HG02885 (cell line): ENCODE measurements around the gene COLEC12.

Source experiments
- ATAC-seq: cut with Tn5 transposase; IDR thresholded peaks from one replicate; pipeline ENCODE4 v1.9.1; 2021; ENCODE audit warnings: mild to moderate bottlenecking; ENCODE audit not compliant: unreplicated experiment, poor library complexity

COLEC12 gene

GRCh38 chr18:392928-393573, 107.5 kb downstream of the COLEC12 start:
- no peak for ATAC-seq

GRCh38 chr18:390741-391478, 109.6 kb downstream of the COLEC12 start:
- ATAC-seq: no peak

- ATAC-seq: peak; percentile 80
These were observed 110.7 kb downstream of the COLEC12 start for GRCh38 chr18:389658-390357.

GRCh38 chr18:388200-388599, 112.3 kb downstream of the COLEC12 start:
- no peak for ATAC-seq

GRCh38 chr18:386994-387393, 113.5 kb downstream of the COLEC12 start:
- ATAC-seq: no peak

GRCh38 chr18:384897-385296, 115.6 kb downstream of the COLEC12 start:
- no peak for ATAC-seq

GRCh38 chr18:383135-383534, 117.4 kb downstream of the COLEC12 start:
- ATAC-seq: no peak

GRCh38 chr18:382423-382984, 118.0 kb downstream of the COLEC12 start:
- no peak for ATAC-seq

GRCh38 chr18:379681-380330, 120.7 kb downstream of the COLEC12 start:
- no peak for ATAC-seq

- ATAC-seq: no peak
These were observed 122.4 kb downstream of the COLEC12 start for GRCh38 chr18:378079-378478.

GRCh38 chr18:377088-377487, 123.4 kb downstream of the COLEC12 start:
- ATAC-seq: no peak

GRCh38 chr18:376311-376710, 124.2 kb downstream of the COLEC12 start:
- no peak for ATAC-seq

GRCh38 chr18:374721-375168, 125.8 kb downstream of the COLEC12 start:
- peak; percentile 84 for ATAC-seq

- no peak for ATAC-seq
These were observed 126.7 kb downstream of the COLEC12 start for GRCh38 chr18:373780-374179.

- no peak for ATAC-seq
These were observed 128.9 kb downstream of the COLEC12 start for GRCh38 chr18:371609-371982.

- ATAC-seq: no peak
These were observed 129.5 kb downstream of the COLEC12 start for GRCh38 chr18:370751-371608.

GRCh38 chr18:369224-370015, 131.1 kb downstream of the COLEC12 start:
- ATAC-seq: no peak

- no peak for ATAC-seq
These were observed 133.9 kb downstream of the COLEC12 start for GRCh38 chr18:366466-367061.
